GM12878 (cell line): ENCODE data around the gene DNAH3. TPM values are rescaled to one million over a fixed set of nuclear protein-coding genes. Genes with fewer than 3 reads are reported as not detected.
"Not testable (repeated sequence)": the region's sequence is repeated elsewhere in the genome, so short reads cannot be mapped to it uniquely, and the experiment has no call there.

Source experiments
- ATAC-seq: fragments of 200-7000 bp; cut with Tn5 transposase; 3 replicates; pipeline ENCODE4 v1.9.1; 2020; ENCODE audit warnings: mild to moderate bottlenecking, moderate library complexity
- BruUV-seq: library from RNA; stranded (reverse); fragments of 400-500 nt; replicated peaks from 2 replicates; lab custom pipeline; 2021; lab: Mats Ljungman, UMichigan
- CTCF ChIA-PET: fragments of 300-600 bp; sonication (Branson Sonifier 250); formaldehyde crosslinking; extraction: SDS; loops from one replicate; lab custom pipeline; 2021; ENCODE audit warnings: inconsistent platforms; lab: Yijun Ruan, JAX
- POLR2A ChIA-PET: fragments of 350-600 bp; formaldehyde crosslinking; extraction: SDS; loops from one replicate; lab custom pipeline; 2021; ENCODE audit warnings: inconsistent platforms; lab: Charles Lee
- RAD21 ChIA-PET: fragments of 300-600 bp; sonication (Branson Sonifier 250); formaldehyde crosslinking; loops from one replicate; lab custom pipeline; 2023; ENCODE audit warnings: antibody characterized with exemption; ENCODE audit not compliant: unreplicated experiment; lab: Charles Lee
- SMC1A ChIA-PET: fragments of 300-600 bp; sonication (Branson Sonifier 250); formaldehyde crosslinking; loops from one replicate; lab custom pipeline; 2023; ENCODE audit not compliant: unreplicated experiment, uncharacterized antibody; lab: Charles Lee
- DNase-seq: peaks from one replicate; pipeline ENCODE4 v3.0.0-alpha.2; 2011; ENCODE audit warnings: low read depth, low spot score
- FAIRE-seq: peaks from 3 replicates; lab custom pipeline; 2011; peaks lifted over from hg19 to GRCh38; lab: Jason Lieb, UNC
- H2AFZ ChIP-seq: 2 replicates; pipeline ENCODE4 v1.6.0; 2011; ENCODE audit warnings: low read depth, low read length, control low read depth; ENCODE audit not compliant: control insufficient read depth
- H3K27ac ChIP-seq: 2 replicates; pipeline ENCODE4 v1.5.1; 2011; ENCODE audit warnings: control low read depth; ENCODE audit not compliant: control insufficient read depth, insufficient read depth
- H3K27me3 ChIP-seq, 2 experiments: replicated peaks in 1 of 2; 2 replicates each; pipeline versions ENCODE4 v1.6.0 to v1.6.1; 2011; ENCODE audit warnings: low read length in 1 of 2; ENCODE audit not compliant: control insufficient read depth in 2 of 2, insufficient read depth in 2 of 2
- H3K36me3 ChIP-seq, 2 experiments: 2 replicates each; pipeline ENCODE4 v1.5.1; 2011; ENCODE audit warnings: low read length in 1 of 2; ENCODE audit not compliant: control insufficient read depth in 2 of 2, insufficient read depth in 2 of 2
- H3K4me1 ChIP-seq: 2 replicates; pipeline ENCODE4 v1.6.1; 2011; ENCODE audit warnings: mild to moderate bottlenecking, low read length, moderate library complexity, mixed read lengths; ENCODE audit not compliant: control insufficient read depth, insufficient read depth
- H3K4me2 ChIP-seq: 2 replicates; pipeline ENCODE4 v1.6.0; 2011; ENCODE audit warnings: control low read depth; ENCODE audit not compliant: control insufficient read depth, insufficient read depth
- H3K4me3 ChIP-seq: fragments of 200-600 bp; sonication (generic); 2 replicates; pipeline ENCODE4 v1.5.1; 2016
- H3K79me2 ChIP-seq: 2 replicates; pipeline ENCODE4 v1.6.0; 2011; ENCODE audit warnings: low read length; ENCODE audit not compliant: control insufficient read depth, insufficient read depth
- H3K9ac ChIP-seq: 2 replicates; pipeline ENCODE4 v1.8.0; 2011; ENCODE audit warnings: low read length, control low read depth, mixed read lengths; ENCODE audit not compliant: control insufficient read depth, insufficient read depth
- H3K9me3 ChIP-seq: replicated peaks from 3 replicates; pipeline ENCODE4 v1.5.1; 2011; ENCODE audit warnings: mild to moderate bottlenecking, low read length; ENCODE audit not compliant: control insufficient read depth, insufficient read depth
- H4K20me1 ChIP-seq: 2 replicates; pipeline ENCODE4 v1.6.0; 2011; ENCODE audit not compliant: control insufficient read depth, insufficient read depth
- MTA2 ChIP-seq: fragments of 450-650 bp; IDR thresholded peaks from 2 replicates; pipeline ENCODE4 v1.6.1; 2016; ENCODE audit warnings: low read depth, mild to moderate bottlenecking, moderate library complexity
- PKNOX1 ChIP-seq: fragments of 450-650 bp; IDR thresholded peaks from 2 replicates; pipeline ENCODE4 v1.6.1; 2016; ENCODE audit warnings: mild to moderate bottlenecking
- RAD51 ChIP-seq: fragments of 450-650 bp; IDR thresholded peaks from 2 replicates; pipeline ENCODE4 v1.6.1; 2016; ENCODE audit warnings: moderate library complexity, mild to moderate bottlenecking, inconsistent platforms
- SMARCA5 ChIP-seq: fragments of 450-650 bp; IDR thresholded peaks from 2 replicates; pipeline ENCODE4 v1.6.1; 2017; ENCODE audit warnings: mild to moderate bottlenecking
- SUZ12 ChIP-seq: fragments of 200-600 bp; sonication (generic); IDR thresholded peaks from one replicate; pipeline ENCODE4 v1.6.1; 2018; ENCODE audit warnings: antibody characterized with exemption, mild to moderate bottlenecking; ENCODE audit not compliant: unreplicated experiment
- WRNIP1 ChIP-seq: IDR thresholded peaks from 2 replicates; pipeline ENCODE4 v1.6.1; 2011; ENCODE audit warnings: low read depth, low read length, improper control_type of control experiment, borderline replicate concordance
- ZSCAN29 ChIP-seq: fragments of 450-650 bp; IDR thresholded peaks from 2 replicates; pipeline ENCODE4 v1.6.1; 2017; ENCODE audit warnings: mild to moderate bottlenecking, moderate library complexity
- WGBS: methylation state at CpG from one replicate; pipeline ENCODE4 v1.1.6; 2016; ENCODE audit warnings: low lambda C conversion rate; ENCODE audit not compliant: insufficient replicate concordance, insufficient coverage; ENCODE audit errors: missing lambda C conversion rate; 5-methylcytosine and 5-hydroxymethylcytosine counted together
- in situ Hi-C: fragments of 300-500 bp; cut with MboI; formaldehyde crosslinking; loops from 9 replicates; pipeline ENCODE4 v1.14.3; 2018; ENCODE audit warnings: mixed read lengths
- intact Hi-C: fragments of 100-400 bp; cut with micrococcal nuclease; formaldehyde crosslinking; loops from one replicate; pipeline ENCODE4 v1.14.2; 2022; ENCODE audit not compliant: unreplicated experiment
- polyA plus RNA-seq, 11 experiments: library from polyadenylated mRNA; depleted of rRNA in 4 of 11; unstranded in 6 of 11; stranded (reverse) in 5 of 11; fragments of >200 nt; fragmentation: Nextera tagmentation in 4 of 11; fragmentation: Illumina TruSeq in 1 of 11; extraction: Ambion mirVana in 4 of 11; extraction: Trizol in 1 of 11; gene quantifications; 1 replicate in 1 of 11; 2 replicates in 10 of 11; pipeline versions ENCODE4 v1.2.1 to v1.2.3, GENCODE V29; 2011 to 2016; ENCODE audit warnings: inconsistent platforms in 2 of 11, missing spikeins in 2 of 11, low read depth in 1 of 11
- total RNA-seq, 4 experiments: library from RNA; depleted of rRNA in 3 of 4; stranded (reverse); fragments of >200 nt in 3 of 4; fragmentation: Illumina TruSeq in 1 of 4; extraction: Trizol in 1 of 4; gene quantifications; 2 replicates each; pipeline versions ENCODE4 v1.2.1 to v1.2.3, GENCODE V29; 2013 to 2021
- TF ChIP-seq, protein P1 (sequence below): IDR thresholded peaks from 2 replicates; pipeline ENCODE4 v1.6.1; 2012; ENCODE audit warnings: low read length, inconsistent platforms

DNAH3 gene
- total and polyA plus RNA-seq, 10 of the 15 experiments (the other 5 are each of a cell fraction or from before 2014, with no cell fraction given) = under 0.01 to 0.04 (median 0.04) TPM; not detected in 5

DNA sequence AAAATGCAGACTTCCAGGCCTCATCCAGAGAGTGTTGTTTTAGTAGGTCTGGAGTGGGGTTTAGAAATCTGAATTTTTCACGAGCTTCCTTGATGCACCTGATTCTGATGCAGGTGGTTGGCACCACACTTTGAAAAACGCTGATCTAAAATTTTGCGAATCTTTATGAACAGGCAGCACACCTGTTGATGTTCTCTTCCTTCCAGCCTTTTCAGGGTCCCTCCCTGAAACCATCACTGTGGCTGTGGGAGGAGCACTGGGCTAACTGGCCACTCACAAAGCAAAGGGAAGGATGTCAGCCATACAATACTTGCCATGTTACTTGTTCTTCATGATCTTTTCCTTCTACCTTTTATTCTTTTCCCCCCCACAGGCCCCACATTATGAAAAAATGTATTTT lies 22.0 kb upstream of the DNAH3 start (continued):
- TF ChIP-seq, protein P1, sequence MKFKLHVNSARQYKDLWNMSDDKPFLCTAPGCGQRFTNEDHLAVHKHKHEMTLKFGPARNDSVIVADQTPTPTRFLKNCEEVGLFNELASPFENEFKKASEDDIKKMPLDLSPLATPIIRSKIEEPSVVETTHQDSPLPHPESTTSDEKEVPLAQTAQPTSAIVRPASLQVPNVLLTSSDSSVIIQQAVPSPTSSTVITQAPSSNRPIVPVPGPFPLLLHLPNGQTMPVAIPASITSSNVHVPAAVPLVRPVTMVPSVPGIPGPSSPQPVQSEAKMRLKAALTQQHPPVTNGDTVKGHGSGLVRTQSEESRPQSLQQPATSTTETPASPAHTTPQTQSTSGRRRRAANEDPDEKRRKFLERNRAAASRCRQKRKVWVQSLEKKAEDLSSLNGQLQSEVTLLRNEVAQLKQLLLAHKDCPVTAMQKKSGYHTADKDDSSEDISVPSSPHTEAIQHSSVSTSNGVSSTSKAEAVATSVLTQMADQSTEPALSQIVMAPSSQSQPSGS = no peak
- TF ChIP-seq ZSCAN29 (no peak), SMARCA5 (no peak), RAD51 (no peak), SUZ12 (no peak), MTA2 (no peak), WRNIP1 (no peak), PKNOX1 (no peak)

DNA sequence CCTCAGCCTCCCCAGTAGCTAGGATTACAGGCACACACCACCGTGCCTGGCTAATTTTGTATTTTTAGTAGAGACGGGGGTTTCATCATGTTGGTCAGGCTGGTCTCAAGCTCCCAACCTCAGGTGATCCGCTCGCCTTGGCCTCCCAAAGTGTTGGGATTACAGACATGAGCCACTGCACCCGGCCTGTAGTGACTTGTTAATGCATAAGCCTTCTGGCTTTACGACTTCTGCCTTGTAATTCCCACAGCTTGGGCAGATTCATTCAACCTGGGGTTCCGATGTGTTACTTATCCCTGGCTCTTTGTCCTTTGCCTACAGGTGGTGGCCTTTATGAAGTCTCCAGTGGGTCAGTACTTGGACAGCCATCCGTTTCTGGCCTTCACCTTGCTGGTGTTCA lies 19.5 kb upstream of the DNAH3 start:
- FAIRE-seq = not testable (repeated sequence)

More for the DNA sequence above, 19.5 kb upstream of the DNAH3 start:
- H3K27me3 ChIP-seq, H3K4me1 ChIP-seq, H3K36me3 ChIP-seq, BruUV-seq, H3K9ac ChIP-seq, intact Hi-C loops, in situ Hi-C loops, H3K4me2 ChIP-seq, ATAC-seq, DNase-seq, H3K9me3 ChIP-seq, H3K79me2 ChIP-seq, H4K20me1 ChIP-seq, H3K27ac ChIP-seq, H3K4me3 ChIP-seq, H2AFZ ChIP-seq: not testable (repeated sequence)
- ChIA-PET POLR2A (interaction anchor here (1.3 kb wide), 1 partner anchor 12 kb away, joined by 3 read pairs; the partner anchor contains the start of gene LDAF1), CTCF (interaction anchor here (2.3 kb wide), 1 partner anchor 13 kb away, joined by 9 read pairs; no protein-coding TSS in a partner anchor), RAD21 (interaction anchor here (0.6 kb wide), 1 partner anchor 13 kb away, joined by 3 read pairs; no protein-coding TSS in a partner anchor), SMC1A (interaction anchor here (0.9 kb wide), 1 partner anchor 1513 kb away, joined by 3 read pairs; no protein-coding TSS in a partner anchor)
- 94% methylated on average over 8 of the region's 8 CpGs for WGBS
